Stimulated activated naive CD8-positive, alpha-beta T cell treated with anti-CD3 and anti-CD28 coated beads, Interleukin-15, Interleukin-2, amounts not matched to agents 100 ng/mL and 50 ng/mL, for 24 hours (primary cell): ENCODE measurements around the gene POLR3K.
"Not testable (repeated sequence)": the region's sequence is repeated elsewhere in the genome, so short reads cannot be mapped to it uniquely, and the experiment has no call there.

ENCODE experiments used
- H3K27ac Mint-ChIP-seq: one replicate; pipeline ENCODE4 v1.8.0; 2021; ENCODE audit warnings: mild to moderate bottlenecking, mixed read lengths
- H3K27me3 Mint-ChIP-seq: one replicate; pipeline ENCODE4 v1.8.0; 2021; ENCODE audit warnings: mixed read lengths
- H3K36me3 Mint-ChIP-seq: one replicate; pipeline ENCODE4 v1.8.0; 2021; ENCODE audit warnings: low read depth, mixed read lengths
- H3K4me1 Mint-ChIP-seq: one replicate; pipeline ENCODE4 v1.8.0; 2021; ENCODE audit warnings: low read depth, mixed read lengths
- H3K4me3 Mint-ChIP-seq: one replicate; pipeline ENCODE4 v1.8.0; 2021; ENCODE audit warnings: mild to moderate bottlenecking, mixed read lengths
- H3K9me3 Mint-ChIP-seq: one replicate; pipeline ENCODE4 v1.8.0; 2021; ENCODE audit warnings: mixed read lengths

The POLR3K gene

GRCh38 chr16:33877-34647 is 19.3 kb downstream of the POLR3K start:
- Mint-ChIP-seq H3K4me3 (peak overlapping the region; percentile 4), H3K9me3 (no peaks in the 10 kb centered on the region), H3K27me3 (no peaks in the 10 kb centered on the region), H3K4me1 (peaks cover 34% of the 10 kb centered on the region), H3K36me3 (peaks cover 12% of the 10 kb centered on the region), H3K27ac (no peak overlapping the region)

GRCh38 chr16:33154-33876 is 20.1 kb downstream of the POLR3K start:
- peaks cover 29% of the 10 kb centered on the region for H3K4me1 Mint-ChIP-seq

GRCh38 chr16:30627-31026 is 22.8 kb downstream of the POLR3K start:
- H3K27me3 Mint-ChIP-seq, H3K9me3 Mint-ChIP-seq, H3K27ac Mint-ChIP-seq, H3K36me3 Mint-ChIP-seq, H3K4me3 Mint-ChIP-seq: not testable (repeated sequence)
- peaks cover 13% of the 10 kb centered on the region for H3K4me1 Mint-ChIP-seq

More at GRCh38 chr16:33154-33876, 20.1 kb downstream of the POLR3K start:
- H3K4me3 Mint-ChIP-seq, H3K27me3 Mint-ChIP-seq, H3K27ac Mint-ChIP-seq, H3K9me3 Mint-ChIP-seq: not testable (repeated sequence)
- peaks cover 12% of the 10 kb centered on the region for H3K36me3 Mint-ChIP-seq

GRCh38 chr16:25926-26348 is 27.5 kb downstream of the POLR3K start:
- not testable (repeated sequence) for H3K36me3 Mint-ChIP-seq, H3K4me3 Mint-ChIP-seq, H3K9me3 Mint-ChIP-seq, H3K4me1 Mint-ChIP-seq, H3K27me3 Mint-ChIP-seq, H3K27ac Mint-ChIP-seq

- H3K27me3 Mint-ChIP-seq, H3K4me1 Mint-ChIP-seq, H3K27ac Mint-ChIP-seq, H3K9me3 Mint-ChIP-seq, H3K4me3 Mint-ChIP-seq, H3K36me3 Mint-ChIP-seq: not testable (repeated sequence)
These were observed 29.3 kb downstream of the POLR3K start for GRCh38 chr16:24151-24550.

GRCh38 chr16:20886-21285 is 32.5 kb downstream of the POLR3K start:
- H3K36me3 Mint-ChIP-seq, H3K4me3 Mint-ChIP-seq: not testable (repeated sequence)

GRCh38 chr16:17062-17765 is 36.2 kb downstream of the POLR3K start:
- not testable (repeated sequence) for H3K27me3 Mint-ChIP-seq, H3K9me3 Mint-ChIP-seq, H3K36me3 Mint-ChIP-seq, H3K4me3 Mint-ChIP-seq, H3K4me1 Mint-ChIP-seq, H3K27ac Mint-ChIP-seq

More at GRCh38 chr16:20886-21285, 32.5 kb downstream of the POLR3K start:
- H3K4me1 Mint-ChIP-seq, H3K9me3 Mint-ChIP-seq, H3K27ac Mint-ChIP-seq, H3K27me3 Mint-ChIP-seq: not testable (repeated sequence)

GRCh38 chr16:10772-11171 is 42.6 kb downstream of the POLR3K start:
- H3K4me3 Mint-ChIP-seq, H3K9me3 Mint-ChIP-seq, H3K4me1 Mint-ChIP-seq, H3K27ac Mint-ChIP-seq, H3K36me3 Mint-ChIP-seq, H3K27me3 Mint-ChIP-seq: not testable (repeated sequence)

GRCh38 chr16:9903-10665 is 43.3 kb downstream of the POLR3K start:
- H3K9me3 Mint-ChIP-seq: no peaks in the 10 kb centered on the region
- H3K27me3 Mint-ChIP-seq: no peaks in the 10 kb centered on the region
- H3K27ac Mint-ChIP-seq: no peak overlapping the region
- H3K36me3 Mint-ChIP-seq: no peaks in the 10 kb centered on the region
- H3K4me3 Mint-ChIP-seq: peak overlapping the region; percentile 60
- H3K4me1 Mint-ChIP-seq: no peaks in the 10 kb centered on the region
